Adipocyte (in vitro differentiated cells): Measurements from ENCODE around the gene LRRK1.
A peak's percentile ranks its signal among the peaks of the same experiment; 100 is the strongest.

Experiments used
- DNase-seq: peaks from one replicate; pipeline ENCODE4 v3.0.0-alpha.2; 2015; ENCODE audit warnings: low read depth
- H3K27me3 ChIP-seq: replicated peaks from 2 replicates; pipeline ENCODE4 v1.7.0; 2013; ENCODE audit warnings: mild to moderate bottlenecking, low read length, moderate library complexity; ENCODE audit not compliant: control insufficient read depth, insufficient read depth
- H3K36me3 ChIP-seq: 2 replicates; pipeline ENCODE4 v1.7.0; 2013; ENCODE audit warnings: low read length, mild to moderate bottlenecking, moderate library complexity; ENCODE audit not compliant: control insufficient read depth, insufficient read depth, severe bottlenecking
- H3K4me1 ChIP-seq: 2 replicates; pipeline ENCODE4 v1.7.0; 2013; ENCODE audit warnings: mild to moderate bottlenecking, low read length, moderate library complexity; ENCODE audit not compliant: control insufficient read depth, insufficient read depth
- H3K4me3 ChIP-seq: 2 replicates; pipeline ENCODE4 v1.7.0; 2013; ENCODE audit warnings: mild to moderate bottlenecking, low read length, moderate library complexity
- H3K9ac ChIP-seq: 2 replicates; pipeline ENCODE4 v1.7.0; 2013; ENCODE audit warnings: mild to moderate bottlenecking, low read length, moderate library complexity
- H3K9me3 ChIP-seq: 2 replicates; pipeline ENCODE4 v1.7.0; 2013; ENCODE audit warnings: mild to moderate bottlenecking, low read length, moderate library complexity; ENCODE audit not compliant: control insufficient read depth

The LRRK1 gene

GRCh38 chr15:100966997-100967396 is 47.8 kb downstream of the LRRK1 start:
- no peaks in the 10 kb centered on the region for H3K4me1 ChIP-seq
- H3K9ac ChIP-seq, result no peak overlapping the region
- no peaks in the 10 kb centered on the region for H3K9me3 ChIP-seq
- no peak overlapping the region for H3K4me3 ChIP-seq
- peaks cover 2% of the 10 kb centered on the region for H3K36me3 ChIP-seq
- no peaks in the 10 kb centered on the region for H3K27me3 ChIP-seq
- no peak for DNase-seq

- DNase-seq, result peak; percentile 59
- Histone ChIP-seq H3K4me3 (no peak overlapping the region), H3K9ac (no peak overlapping the region), H3K36me3 (peaks cover 2% of the 10 kb centered on the region), H3K4me1 (no peaks in the 10 kb centered on the region), H3K9me3 (no peaks in the 10 kb centered on the region), H3K27me3 (no peaks in the 10 kb centered on the region)
Observed at GRCh38 chr15:100968050-100968966, 49.2 kb downstream of the LRRK1 start.

- Histone ChIP-seq H3K27me3 (no peaks in the 10 kb centered on the region), H3K9ac (no peak overlapping the region), H3K36me3 (peaks cover 8% of the 10 kb centered on the region), H3K4me3 (peak overlapping the region; percentile 65), H3K9me3 (no peaks in the 10 kb centered on the region), H3K4me1 (no peaks in the 10 kb centered on the region)
- no peak for DNase-seq
Observed at GRCh38 chr15:100972975-100973350, 53.8 kb downstream of the LRRK1 start.

- peak overlapping the region; percentile 65 for H3K4me3 ChIP-seq
- no peak overlapping the region for H3K9ac ChIP-seq
- H3K36me3 ChIP-seq, result peaks cover 8% of the 10 kb centered on the region
- no peaks in the 10 kb centered on the region for H3K27me3 ChIP-seq
- H3K9me3 ChIP-seq, result no peaks in the 10 kb centered on the region
- H3K4me1 ChIP-seq, result no peaks in the 10 kb centered on the region
- no peak for DNase-seq
Observed at GRCh38 chr15:100973351-100974111, 54.4 kb downstream of the LRRK1 start.

GRCh38 chr15:100975043-100975442 is 55.9 kb downstream of the LRRK1 start:
- Histone ChIP-seq H3K4me1 (no peaks in the 10 kb centered on the region), H3K27me3 (no peaks in the 10 kb centered on the region), H3K36me3 (peaks cover 8% of the 10 kb centered on the region), H3K9ac (no peak overlapping the region), H3K9me3 (no peaks in the 10 kb centered on the region), H3K4me3 (no peak overlapping the region)
- DNase-seq, result no peak

- DNase-seq, result no peak
- H3K9ac ChIP-seq, result no peak overlapping the region
- H3K36me3 ChIP-seq, result peaks cover 14% of the 10 kb centered on the region
- no peaks in the 10 kb centered on the region for H3K9me3 ChIP-seq
- no peaks in the 10 kb centered on the region for H3K4me1 ChIP-seq
- H3K4me3 ChIP-seq, result no peak overlapping the region
- H3K27me3 ChIP-seq, result no peaks in the 10 kb centered on the region
Observed at GRCh38 chr15:100980410-100981046, 61.4 kb downstream of the LRRK1 start.

GRCh38 chr15:100981086-100981485 is 61.9 kb downstream of the LRRK1 start:
- Histone ChIP-seq H3K4me3 (no peak overlapping the region), H3K9ac (no peak overlapping the region), H3K27me3 (no peaks in the 10 kb centered on the region), H3K4me1 (no peaks in the 10 kb centered on the region), H3K9me3 (no peaks in the 10 kb centered on the region), H3K36me3 (peaks cover 11% of the 10 kb centered on the region)
- no peak for DNase-seq

GRCh38 chr15:100983221-100983620 is 64.1 kb downstream of the LRRK1 start:
- Histone ChIP-seq H3K4me1 (peaks cover 14% of the 10 kb centered on the region), H3K4me3 (no peak overlapping the region), H3K27me3 (no peaks in the 10 kb centered on the region), H3K36me3 (peaks cover 6% of the 10 kb centered on the region), H3K9ac (no peak overlapping the region), H3K9me3 (no peaks in the 10 kb centered on the region)
- DNase-seq, result no peak

- Histone ChIP-seq H3K27me3 (no peaks in the 10 kb centered on the region), H3K9ac (no peak overlapping the region), H3K9me3 (no peaks in the 10 kb centered on the region), H3K4me3 (no peak overlapping the region), H3K4me1 (peaks cover 14% of the 10 kb centered on the region), H3K36me3 (peaks cover 15% of the 10 kb centered on the region)
- DNase-seq, result no peak
Observed at GRCh38 chr15:100985401-100985800, 66.2 kb downstream of the LRRK1 start.

GRCh38 chr15:100986158-100986896 is 67.2 kb downstream of the LRRK1 start:
- Histone ChIP-seq H3K4me1 (peaks cover 14% of the 10 kb centered on the region), H3K9ac (no peak overlapping the region), H3K36me3 (peaks cover 15% of the 10 kb centered on the region), H3K9me3 (no peaks in the 10 kb centered on the region), H3K4me3 (no peak overlapping the region), H3K27me3 (no peaks in the 10 kb centered on the region)
- no peak for DNase-seq
